C1 segment of cervical spinal cord (tissue), 14 donors: ENCODE results near the gene BMPR1B.

ENCODE experiments used
- DNase-seq, 14 donors: peaks; one replicate each; lab custom pipeline; 2025; lab: John Stamatoyannopoulos, UW

BMPR1B gene

GRCh38 chr4:94757192-94758140, at the start of gene BMPR1B:
Gene BMPR1B, plus strand, starts transcription at chr4:94757955. Its CDS starts 346,470 bp downstream, at chr4:95104425.
- DNase-seq, result peak in 3 of 14 donors; percentile 29 to 52 (median 36)

GRCh38 chr4:94711635-94712034, 46.1 kb upstream of the BMPR1B start:
- DNase-seq, result no peak

GRCh38 chr4:94714365-94715160, 43.2 kb upstream of the BMPR1B start:
- no peak for DNase-seq

- DNase-seq, result no peak
Observed at GRCh38 chr4:94715726-94716125, 42.0 kb upstream of the BMPR1B start.

GRCh38 chr4:94721310-94721709, 36.4 kb upstream of the BMPR1B start:
- DNase-seq, result no peak

GRCh38 chr4:94722270-94722669, 35.5 kb upstream of the BMPR1B start:
- no peak for DNase-seq

GRCh38 chr4:94722748-94723147, 35.0 kb upstream of the BMPR1B start:
- no peak for DNase-seq

GRCh38 chr4:94724016-94724790, 33.6 kb upstream of the BMPR1B start:
- DNase-seq, result no peak

GRCh38 chr4:94726524-94727123, 31.1 kb upstream of the BMPR1B start:
- no peak for DNase-seq

- no peak for DNase-seq
Observed at GRCh38 chr4:94728056-94728766, 29.5 kb upstream of the BMPR1B start.

GRCh38 chr4:94732358-94732698, 25.4 kb upstream of the BMPR1B start:
- no peak for DNase-seq

GRCh38 chr4:94739741-94740140, 18.0 kb upstream of the BMPR1B start:
- no peak for DNase-seq

- no peak for DNase-seq
Observed at GRCh38 chr4:94741304-94741703, 16.5 kb upstream of the BMPR1B start.

GRCh38 chr4:94743838-94744237, 13.9 kb upstream of the BMPR1B start:
- DNase-seq, result no peak

- DNase-seq, result no peak
Observed at GRCh38 chr4:94744850-94745249, 12.9 kb upstream of the BMPR1B start.

GRCh38 chr4:94746746-94747145, 11.0 kb upstream of the BMPR1B start:
- no peak for DNase-seq

GRCh38 chr4:94758141-94758699, 465 bp downstream of the BMPR1B start:
- peak in 9 of 14 donors; percentile 6 to 74 (median 32) for DNase-seq

- DNase-seq, result peak in 3 of 14 donors; percentile 31 to 44 (median 32)
Observed at GRCh38 chr4:94758700-94759399, 1.1 kb downstream of the BMPR1B start.

- DNase-seq, result no peak
Observed at GRCh38 chr4:94759767-94760211, 2.0 kb downstream of the BMPR1B start.

- no peak for DNase-seq
Observed at GRCh38 chr4:94762326-94762725, 4.6 kb downstream of the BMPR1B start.
